Measurements from ENCODE around the gene ATRIP. TPM values are rescaled to one million over a fixed set of nuclear protein-coding genes. Genes with fewer than 3 reads are reported as not detected.

ATRIP gene
- polyA plus RNA-seq, 3 donors = 1.8 to 4.7 (median 2.8) TPM

DNA sequence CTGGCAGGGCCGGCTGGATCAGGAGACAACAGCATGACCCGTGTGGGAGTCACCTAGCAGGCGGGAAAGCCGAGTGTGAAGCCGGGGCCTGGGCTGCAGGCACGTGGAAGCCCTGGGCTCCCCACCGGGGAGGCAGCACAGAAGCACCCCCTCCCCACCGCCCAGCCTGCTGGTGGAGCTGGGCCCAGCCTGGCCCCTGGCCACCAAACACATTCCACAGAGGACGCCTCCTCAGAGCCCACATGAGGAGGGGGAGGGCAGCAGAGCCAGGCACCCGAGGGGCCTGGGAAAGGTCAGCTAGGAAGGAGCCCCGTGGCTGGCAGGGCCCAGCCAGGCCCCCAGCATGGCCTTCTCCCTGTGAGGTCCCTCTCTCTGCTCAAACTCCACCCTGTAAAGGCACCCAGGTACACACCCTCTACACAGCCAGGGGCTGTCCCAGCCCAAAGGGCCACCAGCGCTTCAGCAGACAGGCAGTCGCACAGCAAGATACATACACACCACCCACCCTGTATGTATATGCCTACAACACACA is 21.2 kb upstream of the ATRIP start:
- Histone ChIP-seq H4K20me1 (ENCODE audit: insufficient read depth, low read length) (no peaks in the 10 kb centered on the region), H3K9ac (ENCODE audit: insufficient read depth, low read length, poor library complexity, severe bottlenecking) (no peak overlapping the region), H3K79me2 (ENCODE audit: insufficient read depth, low read length) (no peaks in the 10 kb centered on the region), H3K4me2 (replicated peaks; ENCODE audit: extremely low read depth, low read length, poor library complexity, severe bottlenecking) (no peak overlapping the region), H3K36me3 (replicated peaks in 1 of 2; ENCODE audit: control insufficient read depth in 1 of 2, insufficient read depth in 2 of 2, low read length in 2 of 2) (no peaks in the 10 kb centered on the region), H3K4me1 (ENCODE audit: control insufficient read depth in 1 of 2, insufficient read depth in 2 of 2, low read length in 2 of 2) (peaks cover 7 to 8% of the 10 kb centered on the region in 2 donors), H2AFZ (ENCODE audit: insufficient read depth, low read depth, low read length, poor library complexity, severe bottlenecking) (no peak overlapping the region), H3K27ac (ENCODE audit: low read depth in 1 of 2, low read length in 2 of 2) (no peak overlapping the region), H3K4me3 (replicated peaks in 1 of 3; ENCODE audit: low read depth in 2 of 3, low read length in 3 of 3) (no peak overlapping the region), H3K27me3 (ENCODE audit: control insufficient read depth in 2 of 2, insufficient read depth in 2 of 2, low read length in 2 of 2) (peaks cover 3 to 24% of the 10 kb centered on the region in 2 donors), H3K9me3 (replicated peaks in 1 of 2; ENCODE audit: control insufficient read depth in 1 of 2, insufficient read depth in 1 of 2, low read length in 2 of 2) (no peaks in the 10 kb centered on the region)
- H3K36me3 Mint-ChIP-seq = peaks cover 0 to 3% of the 10 kb centered on the region in 2 donors
- no peak overlapping the region for H3K4me3 Mint-ChIP-seq
- peaks cover 6% of the 10 kb centered on the region for H3K4me1 Mint-ChIP-seq
- WGBS (ENCODE audit: insufficient coverage) = 94% methylated on average over 10 of the region's 13 CpGs
- TF ChIP-seq, protein P1, sequence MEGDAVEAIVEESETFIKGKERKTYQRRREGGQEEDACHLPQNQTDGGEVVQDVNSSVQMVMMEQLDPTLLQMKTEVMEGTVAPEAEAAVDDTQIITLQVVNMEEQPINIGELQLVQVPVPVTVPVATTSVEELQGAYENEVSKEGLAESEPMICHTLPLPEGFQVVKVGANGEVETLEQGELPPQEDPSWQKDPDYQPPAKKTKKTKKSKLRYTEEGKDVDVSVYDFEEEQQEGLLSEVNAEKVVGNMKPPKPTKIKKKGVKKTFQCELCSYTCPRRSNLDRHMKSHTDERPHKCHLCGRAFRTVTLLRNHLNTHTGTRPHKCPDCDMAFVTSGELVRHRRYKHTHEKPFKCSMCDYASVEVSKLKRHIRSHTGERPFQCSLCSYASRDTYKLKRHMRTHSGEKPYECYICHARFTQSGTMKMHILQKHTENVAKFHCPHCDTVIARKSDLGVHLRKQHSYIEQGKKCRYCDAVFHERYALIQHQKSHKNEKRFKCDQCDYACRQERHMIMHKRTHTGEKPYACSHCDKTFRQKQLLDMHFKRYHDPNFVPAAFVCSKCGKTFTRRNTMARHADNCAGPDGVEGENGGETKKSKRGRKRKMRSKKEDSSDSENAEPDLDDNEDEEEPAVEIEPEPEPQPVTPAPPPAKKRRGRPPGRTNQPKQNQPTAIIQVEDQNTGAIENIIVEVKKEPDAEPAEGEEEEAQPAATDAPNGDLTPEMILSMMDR (IDR thresholded peaks at IDR 0.05) = no peak
- peaks cover 22 to 30% (median 26%) of the 10 kb centered on the region in 3 donors for H3K27me3 Mint-ChIP-seq (ENCODE audit: low read depth in 3 of 3)
- peaks cover 0 to 5% (median 0%) of the 10 kb centered on the region in 7 donors for H3K9me3 Mint-ChIP-seq
- DNase-seq = no peak
- intact Hi-C loops (cut with micrococcal nuclease) = no loop called here
- no peak overlapping the region for H3K27ac Mint-ChIP-seq

DNA sequence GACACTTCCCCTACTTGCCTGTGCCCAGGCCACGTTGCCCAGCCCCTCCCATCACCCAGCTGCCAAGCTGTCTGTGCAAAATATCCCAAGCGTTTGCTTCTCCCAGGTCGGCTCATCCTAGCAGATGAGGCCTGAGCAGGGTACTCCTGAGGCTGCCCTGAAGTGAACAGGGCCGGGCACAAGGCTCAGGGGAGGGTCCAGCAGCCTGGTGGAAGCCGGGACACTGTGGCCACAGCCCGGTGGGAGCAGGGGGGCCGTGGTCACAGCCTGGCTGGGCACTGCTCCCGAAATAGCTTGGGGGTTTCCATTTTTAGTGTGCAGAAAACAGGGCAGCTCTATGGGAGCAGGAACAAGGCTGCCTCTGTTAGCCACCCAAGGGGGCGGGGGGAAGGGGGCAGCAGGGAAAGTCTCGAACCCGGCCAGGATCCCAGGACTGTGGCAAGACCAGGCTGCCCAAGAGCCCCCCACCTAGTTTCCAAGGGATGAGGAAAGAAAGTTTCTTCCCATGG is 20.1 kb upstream of the ATRIP start:
- H3K4me1 Mint-ChIP-seq = peaks cover 9% of the 10 kb centered on the region
- H3K79me2 ChIP-seq (ENCODE audit: insufficient read depth, low read length) = no peaks in the 10 kb centered on the region
- H3K4me3 ChIP-seq (replicated peaks in 1 of 3; ENCODE audit: low read depth in 2 of 3, low read length in 3 of 3) = no peak overlapping the region
- H3K9me3 ChIP-seq (replicated peaks in 1 of 2; ENCODE audit: control insufficient read depth in 1 of 2, insufficient read depth in 1 of 2, low read length in 2 of 2) = no peaks in the 10 kb centered on the region
- WGBS (ENCODE audit: insufficient coverage) = 92% methylated on average over 7 of the region's 11 CpGs
- no peak overlapping the region for H3K4me3 Mint-ChIP-seq
- H3K27me3 ChIP-seq (ENCODE audit: control insufficient read depth in 2 of 2, insufficient read depth in 2 of 2, low read length in 2 of 2) = peaks cover 3 to 27% of the 10 kb centered on the region in 2 donors
- DNase-seq = no peak
- TF ChIP-seq, protein P1 (IDR thresholded peaks at IDR 0.05) = no peak
- peaks cover 0 to 5% (median 0%) of the 10 kb centered on the region in 7 donors for H3K9me3 Mint-ChIP-seq
- intact Hi-C loops (cut with micrococcal nuclease) = no loop called here
- peaks cover 7 to 8% of the 10 kb centered on the region in 2 donors for H3K4me1 ChIP-seq (ENCODE audit: control insufficient read depth in 1 of 2, insufficient read depth in 2 of 2, low read length in 2 of 2)
- peaks cover 2 to 4% of the 10 kb centered on the region in 2 donors for H3K36me3 Mint-ChIP-seq
- no peaks in the 10 kb centered on the region for H4K20me1 ChIP-seq (ENCODE audit: insufficient read depth, low read length)
- no peak overlapping the region for H3K27ac Mint-ChIP-seq
- no peak overlapping the region for H3K4me2 ChIP-seq (replicated peaks; ENCODE audit: extremely low read depth, low read length, poor library complexity, severe bottlenecking)
- no peak overlapping the region for H3K27ac ChIP-seq (ENCODE audit: low read depth in 1 of 2, low read length in 2 of 2)
- H3K36me3 ChIP-seq (replicated peaks in 1 of 2; ENCODE audit: control insufficient read depth in 1 of 2, insufficient read depth in 2 of 2, low read length in 2 of 2) = no peaks in the 10 kb centered on the region
- peaks cover 24 to 38% (median 28%) of the 10 kb centered on the region in 3 donors for H3K27me3 Mint-ChIP-seq (ENCODE audit: low read depth in 3 of 3)
- H2AFZ ChIP-seq (ENCODE audit: insufficient read depth, low read depth, low read length, poor library complexity, severe bottlenecking) = no peak overlapping the region
- no peak overlapping the region for H3K9ac ChIP-seq (ENCODE audit: insufficient read depth, low read length, poor library complexity, severe bottlenecking)
